ENCODE data around the gene MAT2A. TPM values are rescaled to one million over a fixed set of nuclear protein-coding genes. Genes with fewer than 3 reads are reported as not detected.
A peak's percentile ranks its signal among the peaks of the same experiment; 100 is the strongest.

Gene MAT2A
- total and polyA plus RNA-seq, 2 experiments from 2014 or later: 225 to 405 TPM

DNA sequence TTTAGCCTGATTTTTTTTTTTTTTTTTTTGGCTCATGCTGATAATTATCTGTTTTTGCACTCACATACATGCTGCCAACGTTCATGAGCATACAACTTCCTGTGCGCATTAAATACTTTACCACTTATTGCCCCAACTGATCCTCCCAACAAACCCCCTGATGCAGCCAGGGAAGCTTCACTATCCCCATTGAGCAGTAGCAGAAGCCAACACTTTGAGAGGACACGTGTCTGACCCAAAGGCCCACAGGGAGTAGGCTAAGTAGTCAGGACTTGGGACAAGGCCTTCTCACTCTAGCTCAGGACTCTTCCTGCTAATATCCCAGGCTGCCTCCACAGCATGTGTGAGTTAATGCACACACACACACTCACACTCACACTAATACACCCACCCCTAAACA lies 36.2 kb upstream of the MAT2A start:
- Histone ChIP-seq H3K4me1 (ENCODE audit: low read depth) (peaks cover 7% of the 10 kb centered on the region), H3K27ac (no peak overlapping the region), H3K36me3 (no peaks in the 10 kb centered on the region), H3K9me3 (ENCODE audit: low read depth) (no peaks in the 10 kb centered on the region), H3K4me3 (no peak overlapping the region), H3K27me3 (no peaks in the 10 kb centered on the region)
- TF ChIP-seq CTCF (IDR thresholded peaks at IDR 0.05; ENCODE audit: low read depth, low read length): no peak
- DNase-seq (ENCODE audit: low read depth in 1 of 2, low spot score in 1 of 2): no peak

DNA sequence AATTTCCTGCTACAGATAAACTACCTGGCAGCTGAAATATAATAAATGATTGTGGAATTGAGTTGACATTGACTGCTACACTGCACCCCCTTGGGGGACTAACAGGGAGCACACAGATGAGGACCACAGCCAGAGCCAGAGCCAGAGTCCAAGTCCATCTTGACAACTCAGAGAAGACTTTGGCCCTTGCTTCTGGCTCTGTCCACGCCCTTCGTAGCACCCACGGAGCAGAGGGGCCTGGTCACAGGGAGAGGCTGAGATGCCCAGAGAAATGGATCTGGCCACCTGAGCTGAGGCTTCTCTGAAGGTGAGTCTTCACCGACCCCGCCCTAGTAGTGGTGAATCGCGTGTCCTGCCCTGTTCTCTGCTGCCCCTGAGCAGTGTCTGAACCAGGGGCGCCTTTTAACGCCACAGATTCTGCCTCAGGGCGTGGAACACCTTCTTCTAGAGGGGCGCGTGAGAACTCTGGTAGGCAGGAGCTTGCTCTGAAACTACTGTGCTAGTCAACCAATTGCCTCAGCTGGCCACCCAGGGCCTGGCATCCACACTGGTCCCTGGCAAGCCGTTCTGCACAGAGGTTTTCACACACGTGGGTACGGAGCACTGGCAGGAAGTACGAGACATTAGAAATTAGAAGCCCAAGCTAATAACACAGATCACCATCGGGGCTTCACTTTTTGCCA lies 35.7 kb upstream of the MAT2A start:
- no peak overlapping the region for H3K27ac ChIP-seq
- no peak for TF ChIP-seq CTCF (IDR thresholded peaks at IDR 0.05; ENCODE audit: low read depth, low read length)

DNA sequence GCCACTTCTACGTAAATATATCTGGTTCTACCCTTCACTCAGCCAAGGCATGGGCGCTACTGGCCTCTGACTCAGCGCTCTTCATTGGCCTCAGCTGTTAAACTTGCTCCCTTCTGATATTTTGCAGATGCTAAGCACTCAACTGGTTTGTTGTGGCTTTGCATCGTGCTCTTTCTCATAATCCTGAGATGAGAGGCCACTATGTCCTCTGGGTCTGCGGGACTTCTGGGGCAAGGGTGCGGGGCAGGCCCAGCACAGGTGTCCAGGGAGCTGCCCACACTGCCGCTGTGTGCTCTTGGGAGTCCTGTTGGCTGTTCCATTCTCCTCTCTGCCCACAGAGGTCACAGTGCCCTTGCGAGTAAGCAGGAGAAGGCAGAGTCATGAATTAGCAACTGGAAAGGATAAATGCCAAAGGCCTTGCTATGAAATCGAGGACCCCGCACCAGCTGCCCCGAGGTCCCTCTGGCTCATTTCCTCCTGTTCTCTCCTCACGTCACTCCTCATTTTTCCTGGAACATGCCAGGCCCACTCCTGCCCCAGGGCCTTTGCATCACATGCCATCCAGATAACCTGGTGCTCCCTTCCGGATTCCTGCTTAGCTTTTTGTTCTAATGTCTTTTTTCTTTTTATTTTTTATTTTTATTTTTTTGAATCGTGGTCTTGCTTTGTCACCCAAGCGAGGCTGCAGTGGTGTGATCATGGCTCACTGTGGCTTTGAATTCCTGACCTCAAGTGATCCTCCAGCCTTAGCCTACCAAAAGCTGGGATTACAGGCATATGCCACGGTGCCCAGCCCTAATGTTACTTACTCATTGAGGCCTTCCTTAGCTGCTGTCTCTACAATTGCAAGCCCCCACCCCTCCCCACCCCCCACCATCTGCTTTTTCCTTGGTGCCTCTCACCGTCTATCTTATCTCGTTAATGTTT lies 34.9 kb upstream of the MAT2A start:
- Histone ChIP-seq H3K27me3 (no peaks in the 10 kb centered on the region), H3K4me1 (ENCODE audit: low read depth) (peaks cover 7% of the 10 kb centered on the region), H3K27ac (no peak overlapping the region), H3K4me3 (no peak overlapping the region), H3K9me3 (ENCODE audit: low read depth) (no peaks in the 10 kb centered on the region), H3K36me3 (no peaks in the 10 kb centered on the region)
- TF ChIP-seq CTCF (IDR thresholded peaks at IDR 0.05; ENCODE audit: low read depth, low read length): no peak
- no peak for DNase-seq (ENCODE audit: low read depth in 1 of 2, low spot score in 1 of 2)

More for the DNA sequence above, 35.7 kb upstream of the MAT2A start:
- Histone ChIP-seq H3K27me3 (no peaks in the 10 kb centered on the region), H3K9me3 (ENCODE audit: low read depth) (no peaks in the 10 kb centered on the region), H3K4me1 (ENCODE audit: low read depth) (peaks cover 7% of the 10 kb centered on the region), H3K4me3 (no peak overlapping the region), H3K36me3 (no peaks in the 10 kb centered on the region)
- DNase-seq (ENCODE audit: low read depth in 1 of 2, low spot score in 1 of 2): no peak

DNA sequence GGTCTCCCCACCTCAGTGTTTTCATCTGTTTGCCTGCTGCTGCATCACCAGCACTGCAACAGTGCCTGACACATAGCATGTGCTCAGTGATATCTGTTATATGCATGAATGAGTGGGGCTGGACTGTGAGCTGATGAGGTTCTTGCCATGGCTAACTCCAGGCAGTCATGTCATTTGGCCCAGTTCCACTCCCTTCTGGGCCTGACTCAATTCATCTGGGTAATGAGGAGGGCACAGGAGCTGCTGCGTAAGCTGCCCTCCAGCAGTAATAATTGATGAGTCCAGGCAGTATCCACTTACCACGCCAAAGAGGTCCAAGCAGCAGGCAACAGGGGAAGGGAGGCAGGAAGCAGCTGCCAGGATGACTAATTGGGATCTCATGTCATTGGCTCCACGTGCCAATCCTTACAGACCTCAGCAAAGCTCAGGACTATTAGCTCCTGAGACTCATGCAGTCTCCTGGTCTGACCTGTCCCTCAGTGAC lies 34.1 kb upstream of the MAT2A start:
- H3K9me3 ChIP-seq (ENCODE audit: low read depth): no peaks in the 10 kb centered on the region
- TF ChIP-seq CTCF (IDR thresholded peaks at IDR 0.05; ENCODE audit: low read depth, low read length): no peak
- H3K27me3 ChIP-seq: no peaks in the 10 kb centered on the region
- H3K4me1 ChIP-seq (ENCODE audit: low read depth): peaks cover 7% of the 10 kb centered on the region
- peak in 1 of 2 donors; percentile 81 for DNase-seq (ENCODE audit: low read depth in 1 of 2, low spot score in 1 of 2)
- no peak overlapping the region for H3K4me3 ChIP-seq
- H3K27ac ChIP-seq: no peak overlapping the region
- no peaks in the 10 kb centered on the region for H3K36me3 ChIP-seq

- H3K9me3 ChIP-seq (ENCODE audit: low read depth): no peaks in the 10 kb centered on the region
- peak in 1 of 2 donors; percentile 42 for DNase-seq (ENCODE audit: low read depth in 1 of 2, low spot score in 1 of 2)
- no peak overlapping the region for H3K27ac ChIP-seq
- TF ChIP-seq CTCF (IDR thresholded peaks at IDR 0.05; ENCODE audit: low read depth, low read length): no peak
- H3K27me3 ChIP-seq: no peaks in the 10 kb centered on the region
- no peaks in the 10 kb centered on the region for H3K4me1 ChIP-seq (ENCODE audit: low read depth)
- no peaks in the 10 kb centered on the region for H3K36me3 ChIP-seq
- no peak overlapping the region for H3K4me3 ChIP-seq
Observed at GRCh38 chr2:85505551-85506238, 33.3 kb upstream of the MAT2A start.
